HG02981 (cell line): ENCODE results near the gene HOXB5.

ENCODE experiments used
- ATAC-seq: cut with Tn5 transposase; IDR thresholded peaks from one replicate; pipeline ENCODE4 v1.9.1; 2021; ENCODE audit warnings: mild to moderate bottlenecking, moderate library complexity; ENCODE audit not compliant: unreplicated experiment

Gene HOXB5

DNA sequence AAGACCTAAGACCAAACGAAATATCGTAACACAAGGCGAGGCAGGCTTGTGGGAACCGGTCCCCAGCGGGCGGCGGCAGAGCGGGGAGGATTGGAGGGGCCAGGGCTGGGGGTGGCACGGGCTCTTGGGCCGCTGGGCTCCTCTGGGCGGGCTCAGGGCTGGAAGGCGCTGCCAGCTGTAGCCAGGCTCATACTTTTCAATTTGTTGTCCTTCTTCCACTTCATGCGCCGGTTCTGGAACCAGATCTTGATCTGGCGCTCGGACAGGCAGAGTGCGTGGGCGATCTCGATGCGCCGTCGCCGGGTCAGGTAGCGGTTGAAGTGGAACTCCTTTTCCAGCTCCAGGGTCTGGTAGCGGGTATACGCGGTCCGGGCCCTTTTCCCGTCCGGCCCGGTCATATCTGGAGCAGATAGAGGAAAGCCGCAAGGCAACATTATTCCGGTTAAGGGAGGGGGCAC, 1.5 kb downstream of the HOXB5 start:
- no peak for ATAC-seq

GRCh38 chr17:48591255-48592056, 2.1 kb downstream of the HOXB5 start:
- ATAC-seq = no peak

GRCh38 chr17:48590607-48591161, 2.9 kb downstream of the HOXB5 start:
- ATAC-seq = no peak

DNA sequence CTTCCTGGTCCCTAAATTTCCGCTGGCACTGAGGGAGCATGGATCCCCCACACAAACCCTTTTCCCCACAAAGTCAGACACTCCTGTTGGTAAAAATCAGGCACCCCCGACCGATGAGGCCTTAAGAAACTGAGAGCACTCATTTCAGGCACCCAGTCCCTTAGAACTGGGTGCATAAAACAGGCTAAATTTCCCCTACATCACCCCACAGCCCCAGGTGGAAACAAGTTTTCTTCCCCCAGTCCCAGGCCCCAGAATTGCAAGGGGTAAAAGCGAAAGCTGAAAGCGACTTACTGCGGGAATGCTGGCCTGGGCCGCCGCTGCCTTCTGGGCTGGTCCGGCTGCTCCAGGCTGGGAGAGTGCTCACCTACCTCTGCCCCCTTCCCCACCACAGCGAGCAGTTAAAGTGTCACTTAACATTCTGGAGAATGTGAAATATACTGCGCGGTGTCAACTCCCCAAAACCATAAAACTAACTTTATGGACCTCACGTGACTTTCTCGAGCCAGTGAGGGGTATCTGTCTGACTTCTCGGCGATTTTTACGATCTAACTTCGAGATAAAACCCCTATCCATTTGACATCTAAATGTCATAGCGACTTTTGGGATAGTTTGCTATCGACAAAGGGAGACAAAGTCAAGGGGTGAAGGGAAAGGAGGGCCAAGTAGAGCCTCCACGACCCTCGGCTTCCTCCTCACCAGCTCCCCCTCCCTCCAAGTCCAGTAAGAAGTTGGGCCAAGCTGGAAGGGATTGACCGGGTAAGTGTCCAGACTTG, 3.6 kb downstream of the HOXB5 start, which contains the start of gene HOXB3:
HOXB3 (minus strand) TSS at position 411 of the 776 bp plus-strand sequence. CDS start 37,767 bp downstream, outside the sequence.
- ATAC-seq = no peak

DNA sequence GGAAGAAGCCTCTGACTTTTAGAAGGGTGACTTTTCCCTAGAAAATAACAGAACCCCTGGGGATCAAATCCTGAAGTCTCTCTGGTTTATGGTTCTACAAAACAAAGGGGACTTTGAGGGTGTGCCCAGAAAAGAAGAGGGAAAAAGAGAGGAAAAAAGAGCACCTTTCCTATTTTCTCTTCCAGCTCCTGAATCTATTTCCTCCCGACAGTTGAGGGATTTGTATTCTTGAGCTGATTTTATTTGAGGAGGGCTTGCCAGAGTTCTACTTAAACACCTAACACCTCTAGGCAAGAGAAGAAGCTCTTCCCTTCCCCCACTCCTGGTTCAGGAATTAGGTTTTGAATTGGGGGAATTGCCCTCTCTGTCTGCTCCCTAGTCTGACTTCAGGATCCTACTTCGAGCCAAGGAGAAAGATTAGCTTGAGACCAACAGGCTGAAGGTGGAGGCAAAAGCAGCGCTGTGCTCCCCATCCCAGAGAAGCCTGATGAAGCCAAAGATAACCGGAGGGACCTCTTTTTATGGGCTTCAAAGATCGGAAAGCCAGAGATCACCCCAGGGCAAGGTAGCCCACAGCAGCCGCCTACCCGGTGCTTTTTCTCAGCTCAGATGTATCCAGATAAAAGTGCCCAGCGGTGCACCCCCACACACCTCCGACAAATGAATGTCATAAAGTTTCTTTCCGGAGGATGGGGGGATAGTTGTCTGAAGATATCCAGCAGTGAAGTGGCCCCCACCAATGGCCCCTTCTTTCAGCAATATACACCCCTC, 4.3 kb downstream of the HOXB5 start:
- ATAC-seq = no peak

DNA sequence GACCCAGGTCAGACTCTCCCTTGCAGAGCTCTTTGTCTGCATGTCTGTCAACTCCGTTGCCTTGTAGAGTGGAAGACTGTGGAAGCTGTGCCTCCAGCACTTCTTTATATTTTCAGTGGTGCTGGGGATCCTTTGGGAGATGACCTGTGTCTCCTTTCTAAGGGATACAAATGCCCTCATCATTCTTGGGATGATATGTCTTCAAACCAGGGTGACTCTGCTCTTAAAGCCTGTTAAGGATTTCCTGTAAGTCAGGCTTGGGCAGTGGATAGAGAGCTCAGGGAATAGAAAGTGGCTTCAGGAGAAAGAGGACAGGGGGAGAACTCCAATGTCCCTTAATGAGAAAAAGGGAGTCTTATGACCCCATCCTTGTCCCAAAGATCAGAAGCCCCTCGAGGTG, 5.1 kb downstream of the HOXB5 start:
- ATAC-seq = no peak

- no peak for ATAC-seq
These were observed 5.5 kb downstream of the HOXB5 start for GRCh38 chr17:48588074-48588415.

- no peak for ATAC-seq
These were observed 6.1 kb downstream of the HOXB5 start for GRCh38 chr17:48587276-48588073.

GRCh38 chr17:48586355-48587258, 7.0 kb downstream of the HOXB5 start:
- no peak for ATAC-seq

DNA sequence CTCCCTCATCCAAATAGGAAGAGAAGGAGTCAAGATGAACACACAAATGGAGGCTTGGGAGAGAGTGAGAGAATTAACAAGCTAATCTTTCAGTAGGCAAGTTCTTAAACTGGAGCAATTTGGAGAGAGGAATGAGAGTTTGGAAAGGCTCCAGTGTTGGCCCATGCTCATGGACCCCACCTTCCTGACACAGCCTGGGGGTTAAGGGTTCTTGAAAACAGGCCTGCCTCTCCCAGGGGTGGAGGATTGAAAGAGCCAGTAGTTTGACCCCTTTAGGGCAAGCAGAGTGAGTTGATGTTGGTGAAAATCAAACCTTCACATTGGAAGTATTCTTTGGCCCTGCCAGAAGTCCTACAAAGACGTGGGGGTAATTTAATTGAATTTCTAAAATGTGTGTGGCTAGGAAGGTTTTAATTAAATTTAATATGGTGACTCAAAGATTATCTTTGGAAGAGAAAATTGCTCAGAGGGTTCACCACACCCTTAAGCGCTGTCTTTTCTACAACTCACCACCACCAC, 9.3 kb downstream of the HOXB5 start:
- no peak for ATAC-seq

- no peak for ATAC-seq
These were observed 9.8 kb downstream of the HOXB5 start for GRCh38 chr17:48583708-48584222.

DNA sequence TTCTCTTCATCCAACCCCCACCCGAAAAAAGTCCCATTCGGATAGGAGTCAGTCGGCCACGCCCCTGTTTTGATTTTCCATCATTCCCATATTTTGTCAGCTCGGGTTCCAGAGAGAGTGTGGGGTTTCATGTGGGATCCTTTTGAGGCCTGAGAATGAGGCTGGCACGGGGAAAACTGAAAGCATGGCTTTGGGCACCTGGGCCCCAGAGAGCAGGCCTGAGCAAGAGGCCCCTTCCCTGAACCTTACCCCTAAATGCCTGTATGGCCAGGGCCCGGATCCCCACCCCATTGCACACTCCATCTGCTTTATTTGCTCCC, 10.9 kb downstream of the HOXB5 start:
- no peak for ATAC-seq

- ATAC-seq = no peak
These were observed 13.6 kb downstream of the HOXB5 start for GRCh38 chr17:48579760-48580554.

DNA sequence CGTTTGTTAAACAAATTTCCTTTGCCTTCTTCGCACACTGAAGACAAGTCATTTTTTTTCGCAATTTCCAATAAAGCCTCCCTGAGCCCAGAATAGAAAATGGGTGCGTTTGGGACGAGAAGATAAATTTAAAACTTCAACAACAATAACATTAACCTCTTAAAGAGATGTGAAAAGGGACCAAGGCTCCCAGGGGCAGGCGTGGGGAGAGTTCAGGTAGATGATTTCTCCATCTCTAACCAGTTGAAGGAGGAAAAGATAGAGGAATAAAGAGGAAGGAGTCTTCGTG, 14.2 kb downstream of the HOXB5 start:
- ATAC-seq = no peak

DNA sequence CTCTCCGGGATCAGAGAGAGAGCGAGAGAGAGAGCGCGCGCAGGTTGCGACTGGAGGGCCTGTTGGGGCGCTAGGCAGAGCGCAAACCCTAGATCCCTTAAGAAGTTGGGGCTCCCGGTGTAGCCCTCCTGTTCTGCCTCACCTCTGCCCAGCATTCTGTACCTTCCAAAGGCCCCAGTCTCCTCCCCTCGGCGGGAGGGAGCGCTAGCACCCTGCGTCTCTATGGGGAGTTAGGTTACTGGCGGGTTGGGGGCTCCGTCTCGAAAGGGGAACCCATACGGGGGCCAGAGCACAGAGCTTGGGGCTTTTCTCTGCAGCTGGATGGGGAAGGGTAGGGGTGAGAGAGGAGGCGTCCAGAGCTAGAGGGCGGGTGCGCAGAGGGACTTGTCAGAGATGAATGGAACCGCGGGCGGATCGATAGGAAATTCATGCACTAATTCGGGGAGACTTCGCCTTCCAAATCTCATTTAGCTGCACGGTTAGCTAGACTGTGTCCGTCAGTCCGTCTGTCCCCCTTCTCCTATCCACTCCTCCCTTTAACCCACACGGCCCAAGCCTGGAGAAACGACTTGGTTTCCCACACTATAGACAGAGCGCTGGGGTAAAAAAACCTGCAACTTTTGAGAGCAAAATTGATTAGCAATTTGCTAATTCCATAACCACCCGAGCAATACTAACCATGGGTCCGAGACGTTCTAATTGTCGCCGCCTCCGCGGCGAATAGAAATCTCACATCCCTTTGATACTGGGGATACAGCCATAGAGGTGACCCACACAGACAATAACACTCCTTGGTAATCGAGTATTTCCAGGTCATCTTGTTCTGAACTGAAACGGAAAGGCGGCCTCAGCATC, 14.7 kb downstream of the HOXB5 start:
- no peak for ATAC-seq

- ATAC-seq = no peak
These were observed 15.5 kb downstream of the HOXB5 start, which contains the start of gene HOXB4 for GRCh38 chr17:48577946-48578615. Gene HOXB4 (minus strand): TSS chr17:48578350. CDS start chr17:48578319, 31 bp downstream.
